OCI-LY7 (cell line): ENCODE measurements around the gene TGFBR2. TPM values are rescaled to one million over a fixed set of nuclear protein-coding genes. Genes with fewer than 3 reads are reported as not detected.

Experiments used
- BruUV-seq: library from RNA; stranded (reverse); fragments of 400-500 nt; replicated peaks from 2 replicates; lab custom pipeline; 2021; lab: Mats Ljungman, UMichigan
- CTCF ChIA-PET: fragments of 300-600 bp; sonication (Branson Sonifier 250); formaldehyde crosslinking; loops from one replicate; lab custom pipeline; 2022; ENCODE audit warnings: antibody characterized with exemption; ENCODE audit not compliant: unreplicated experiment; lab: Charles Lee
- POLR2A ChIA-PET: fragments of 300-600 bp; sonication (Branson Sonifier 250); formaldehyde crosslinking; loops from one replicate; lab custom pipeline; 2022; ENCODE audit warnings: antibody characterized with exemption; lab: Charles Lee
- DNase-seq: peaks from one replicate; pipeline ENCODE4 v3.0.0-alpha.2; 2015; ENCODE audit warnings: low spot score
- H2AFZ ChIP-seq: fragments of 200-600 bp; sonication (generic), shearing (Covaris generic); 2 replicates; pipeline ENCODE4 v1.6.1; 2014; ENCODE audit warnings: mild to moderate bottlenecking, antibody characterized with exemption, low read length, moderate library complexity
- H3K27ac ChIP-seq: fragments of 200-600 bp; sonication (generic); 2 replicates; pipeline ENCODE4 v1.5.1; 2014; ENCODE audit warnings: mixed run types, low read depth, mild to moderate bottlenecking, moderate library complexity, low read length, inconsistent platforms; ENCODE audit not compliant: poor library complexity, severe bottlenecking
- H3K36me3 ChIP-seq: fragments of 200-600 bp; sonication (generic); 2 replicates; pipeline ENCODE4 v1.6.1; 2014; ENCODE audit warnings: mild to moderate bottlenecking, antibody characterized with exemption, low read length, moderate library complexity, mixed read lengths; ENCODE audit not compliant: insufficient read depth
- H3K4me1 ChIP-seq: fragments of 200-600 bp; sonication (generic); 2 replicates; pipeline ENCODE4 v1.5.1; 2014; ENCODE audit warnings: mild to moderate bottlenecking, low read length; ENCODE audit not compliant: insufficient read depth, poor library complexity, severe bottlenecking
- H3K4me2 ChIP-seq: fragments of 200-600 bp; sonication (generic); 2 replicates; pipeline ENCODE4 v1.6.1; 2014; ENCODE audit warnings: mild to moderate bottlenecking, low read length
- H3K4me3 ChIP-seq: fragments of 200-600 bp; sonication (generic); 2 replicates; pipeline ENCODE4 v1.5.1; 2014; ENCODE audit warnings: mild to moderate bottlenecking, low read depth, low read length; ENCODE audit not compliant: poor library complexity, severe bottlenecking
- H3K79me2 ChIP-seq: fragments of 200-600 bp; sonication (generic); 2 replicates; pipeline ENCODE4 v1.6.1; 2016; ENCODE audit warnings: low read depth, mild to moderate bottlenecking, low read length, moderate library complexity, mixed read lengths; ENCODE audit not compliant: insufficient read depth
- H3K9me2 ChIP-seq: fragments of 200-600 bp; sonication (generic); 2 replicates; pipeline ENCODE4 v1.6.1; 2016; ENCODE audit warnings: mild to moderate bottlenecking, low read length, mixed read lengths; ENCODE audit not compliant: insufficient read depth
- H3K9me3 ChIP-seq: fragments of 200-600 bp; sonication (generic); 2 replicates; pipeline ENCODE4 v1.6.1; 2014; ENCODE audit warnings: mild to moderate bottlenecking, mixed run types, low read length, mixed read lengths
- H4K20me1 ChIP-seq: fragments of 200-600 bp; sonication (generic); 2 replicates; pipeline ENCODE4 v1.6.1; 2014; ENCODE audit warnings: mild to moderate bottlenecking, antibody characterized with exemption, low read length, moderate library complexity, mixed read lengths; ENCODE audit not compliant: insufficient read depth
- CTCF ChIP-seq: fragments of 200-600 bp; sonication (generic); conservative IDR thresholded peaks from 2 replicates; pipeline ENCODE4 v1.5.1; 2014; ENCODE audit warnings: mild to moderate bottlenecking, antibody characterized with exemption, low read length, moderate library complexity, mixed read lengths
- EZH2phosphoT487 ChIP-seq: fragments of 200-600 bp; sonication (generic); IDR thresholded peaks from 2 replicates; pipeline ENCODE4 v1.6.1; 2018; ENCODE audit warnings: low read depth, borderline replicate concordance, mild to moderate bottlenecking, mixed run types, antibody characterized with exemption, low read length, moderate library complexity, mixed read lengths
- intact Hi-C: fragments of 100-400 bp; cut with micrococcal nuclease; formaldehyde crosslinking; loops from one replicate; pipeline ENCODE4 v1.10.0; 2022; ENCODE audit not compliant: unreplicated experiment
- total RNA-seq, 2 experiments: library from RNA; depleted of rRNA in 1 of 2; stranded (reverse); fragments of >200 nt in 1 of 2; shearing (Covaris generic) in 1 of 2; gene quantifications; 2 replicates each; pipeline ENCODE4 v1.2.3, GENCODE V29; 2014 to 2022

The TGFBR2 gene
- total RNA-seq, 2 experiments from 2014 or later = 25.2 to 28.1 TPM

GRCh38 chr3:30661098-30661873, 54.9 kb downstream of the TGFBR2 start:
- Histone ChIP-seq H3K4me3 (no peak overlapping the region), H3K79me2 (peaks cover 7% of the 10 kb centered on the region; the same call in 1 of the 2 replicates), H3K9me2 (no peaks in the 10 kb centered on the region), H2AFZ (no peak overlapping the region), H3K36me3 (peaks cover 81% of the 10 kb centered on the region), H3K4me2 (no peak overlapping the region), H4K20me1 (no peaks in the 10 kb centered on the region), H3K27ac (no peak overlapping the region), H3K4me1 (peaks cover 61% of the 10 kb centered on the region), H3K9me3 (peaks cover 3% of the 10 kb centered on the region; the same call in 1 of the 2 replicates)
- DNase-seq = no peak
- TF ChIP-seq CTCF (no peak), EZH2phosphoT487 (no peak)
- CTCF ChIA-PET = no interaction called here
- POLR2A ChIA-PET = interaction anchor here (1.3 kb wide), 1 partner anchor 18 kb away, joined by 3 read pairs; no protein-coding TSS in a partner anchor
- intact Hi-C loops = no loop called here
- BruUV-seq = no TSS peak

GRCh38 chr3:30662836-30663235, 56.4 kb downstream of the TGFBR2 start:
- CTCF ChIA-PET = no interaction called here
- peaks cover 7% of the 10 kb centered on the region; the same call in 1 of the 2 replicates for H3K79me2 ChIP-seq

More at GRCh38 chr3:30662836-30663235, 56.4 kb downstream of the TGFBR2 start:
- no peak overlapping the region for H2AFZ ChIP-seq
- no peak for TF ChIP-seq EZH2phosphoT487
- TF ChIP-seq CTCF = no peak
- H4K20me1 ChIP-seq = no peaks in the 10 kb centered on the region
- intact Hi-C loops = no loop called here
- H3K9me2 ChIP-seq = no peaks in the 10 kb centered on the region
- no peak overlapping the region for H3K4me3 ChIP-seq
- POLR2A ChIA-PET = interaction anchor here (0.7 to 1.4 kb wide), 4 partner anchors 14 to 71 kb away, joined by 3 to 4 read pairs (median 3); no protein-coding TSS in a partner anchor
- no peak overlapping the region for H3K4me2 ChIP-seq
- H3K9me3 ChIP-seq = no peaks in the 10 kb centered on the region
- H3K4me1 ChIP-seq = peaks cover 52% of the 10 kb centered on the region
- BruUV-seq = no TSS peak
- H3K36me3 ChIP-seq = peaks cover 73% of the 10 kb centered on the region
- H3K27ac ChIP-seq = no peak overlapping the region
- DNase-seq = no peak
